ENCODE results near the gene TTC33. TPM values are rescaled to one million over a fixed set of nuclear protein-coding genes. Genes with fewer than 3 reads are reported as not detected.

TTC33 gene
- total and polyA plus RNA-seq, 2 donors (not counting 1 experiment from before 2014, with no cell fraction given), result 2.1 to 15.8 TPM

DNA sequence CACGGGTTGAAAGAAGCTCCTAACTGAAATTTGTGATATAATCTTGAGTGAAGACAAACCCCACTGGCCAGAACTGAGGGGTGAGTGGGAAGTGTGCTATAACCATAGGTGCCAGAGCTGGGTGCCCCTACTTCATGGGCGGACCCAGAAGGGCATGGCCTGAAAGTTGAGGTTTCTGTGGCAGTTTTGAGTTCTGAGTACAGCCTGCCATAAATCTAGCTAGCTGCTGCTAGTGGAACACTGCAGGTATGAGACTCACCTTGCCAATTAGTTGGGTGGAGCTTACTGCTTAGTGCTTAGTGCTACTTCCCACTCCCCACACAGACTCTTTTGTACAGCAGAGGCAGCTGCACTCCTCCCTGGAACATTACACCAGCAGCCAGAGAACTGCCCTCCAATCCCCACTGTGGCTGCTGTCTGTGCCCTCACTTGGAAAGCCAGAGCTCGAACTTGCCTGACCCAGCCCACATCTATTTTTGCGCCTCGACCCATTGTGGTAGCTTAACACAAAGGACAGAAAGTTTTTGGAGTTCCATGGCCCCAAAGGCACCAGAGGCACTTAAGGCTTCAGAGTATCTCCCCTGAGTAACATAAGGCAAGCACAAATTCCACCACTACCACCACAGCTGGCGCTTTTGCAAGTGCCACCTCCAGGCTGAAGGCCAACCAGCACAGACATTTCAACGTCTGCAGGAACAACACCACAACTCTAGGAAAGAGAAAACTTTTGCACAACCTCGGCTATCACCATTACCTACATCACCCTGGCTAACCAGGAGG lies 103.1 kb downstream of the TTC33 start:
- H3K27me3 ChIP-seq (replicated peaks in 1 of 4; ENCODE audit: control extremely low read depth in 1 of 4, control insufficient read depth in 3 of 4, insufficient read depth in 4 of 4, low read length in 3 of 4), result no peaks in the 10 kb centered on the region
- no peak overlapping the region for H3K4me3 Mint-ChIP-seq
- H3K9ac ChIP-seq (ENCODE audit: low read length), result no peak overlapping the region
- no peak overlapping the region for H3K4me3 ChIP-seq (ENCODE audit: control extremely low read depth in 1 of 5, extremely low read depth in 1 of 5, insufficient read depth in 1 of 5, low read depth in 2 of 5, low read length in 4 of 5)
- peak overlapping the region; percentile 16 for H3K27ac Mint-ChIP-seq
- no peak for ATAC-seq (ENCODE audit: low read depth)
- ChIA-PET POLR2A (no interaction called here), CTCF (no interaction called here)
- H3K9me3 Mint-ChIP-seq (ENCODE audit: insufficient read depth), result no peaks in the 10 kb centered on the region
- TF ChIP-seq, protein P1, sequence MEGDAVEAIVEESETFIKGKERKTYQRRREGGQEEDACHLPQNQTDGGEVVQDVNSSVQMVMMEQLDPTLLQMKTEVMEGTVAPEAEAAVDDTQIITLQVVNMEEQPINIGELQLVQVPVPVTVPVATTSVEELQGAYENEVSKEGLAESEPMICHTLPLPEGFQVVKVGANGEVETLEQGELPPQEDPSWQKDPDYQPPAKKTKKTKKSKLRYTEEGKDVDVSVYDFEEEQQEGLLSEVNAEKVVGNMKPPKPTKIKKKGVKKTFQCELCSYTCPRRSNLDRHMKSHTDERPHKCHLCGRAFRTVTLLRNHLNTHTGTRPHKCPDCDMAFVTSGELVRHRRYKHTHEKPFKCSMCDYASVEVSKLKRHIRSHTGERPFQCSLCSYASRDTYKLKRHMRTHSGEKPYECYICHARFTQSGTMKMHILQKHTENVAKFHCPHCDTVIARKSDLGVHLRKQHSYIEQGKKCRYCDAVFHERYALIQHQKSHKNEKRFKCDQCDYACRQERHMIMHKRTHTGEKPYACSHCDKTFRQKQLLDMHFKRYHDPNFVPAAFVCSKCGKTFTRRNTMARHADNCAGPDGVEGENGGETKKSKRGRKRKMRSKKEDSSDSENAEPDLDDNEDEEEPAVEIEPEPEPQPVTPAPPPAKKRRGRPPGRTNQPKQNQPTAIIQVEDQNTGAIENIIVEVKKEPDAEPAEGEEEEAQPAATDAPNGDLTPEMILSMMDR (IDR thresholded peaks at IDR 0.05), result no peak
- TF ChIP-seq EZH2 (IDR thresholded peaks at IDR 0.05; ENCODE audit: borderline replicate concordance, insufficient read depth, low read depth, low read length, poor library complexity, severe bottlenecking), result no peak
- DNase-seq, result no peak
- H3K4me2 ChIP-seq (replicated peaks; ENCODE audit: low read depth, low read length, poor library complexity, severe bottlenecking), result peak overlapping the region; percentile 44
- H3K4me1 ChIP-seq (ENCODE audit: control insufficient read depth in 2 of 2, insufficient read depth in 2 of 2, low read length in 2 of 2), result peaks cover 27 to 30% of the 10 kb centered on the region in 2 donors
- H2AFZ ChIP-seq (ENCODE audit: insufficient read depth, low read depth, low read length, poor library complexity, severe bottlenecking), result peak overlapping the region; percentile 18
- H3K79me2 ChIP-seq (ENCODE audit: control insufficient read depth, insufficient read depth, low read length), result no peaks in the 10 kb centered on the region
- peaks cover 0 to 1% (median 0%) of the 10 kb centered on the region in 3 donors for H3K9me3 ChIP-seq (ENCODE audit: control extremely low read depth in 1 of 3, control insufficient read depth in 2 of 3, insufficient read depth in 1 of 3, low read length in 2 of 3)
- H3K4me1 Mint-ChIP-seq, result peaks cover 40% of the 10 kb centered on the region
- no peaks in the 10 kb centered on the region for H3K27me3 Mint-ChIP-seq
- intact Hi-C loops (cut with micrococcal nuclease), result no loop called here
- H3K27ac ChIP-seq (ENCODE audit: low read length in 2 of 2), result no peak overlapping the region
- H3K36me3 ChIP-seq (replicated peaks in 1 of 2; ENCODE audit: control extremely low read depth in 1 of 2, control insufficient read depth in 1 of 2, extremely low read depth in 1 of 2, insufficient read depth in 2 of 2, low read length in 1 of 2), result no peaks in the 10 kb centered on the region
- WGBS (ENCODE audit: insufficient coverage), result 64% methylated on average over 7 of the region's 8 CpGs
- no peaks in the 10 kb centered on the region for H4K20me1 ChIP-seq (ENCODE audit: control insufficient read depth, insufficient read depth, low read length, poor library complexity, severe bottlenecking)

DNA sequence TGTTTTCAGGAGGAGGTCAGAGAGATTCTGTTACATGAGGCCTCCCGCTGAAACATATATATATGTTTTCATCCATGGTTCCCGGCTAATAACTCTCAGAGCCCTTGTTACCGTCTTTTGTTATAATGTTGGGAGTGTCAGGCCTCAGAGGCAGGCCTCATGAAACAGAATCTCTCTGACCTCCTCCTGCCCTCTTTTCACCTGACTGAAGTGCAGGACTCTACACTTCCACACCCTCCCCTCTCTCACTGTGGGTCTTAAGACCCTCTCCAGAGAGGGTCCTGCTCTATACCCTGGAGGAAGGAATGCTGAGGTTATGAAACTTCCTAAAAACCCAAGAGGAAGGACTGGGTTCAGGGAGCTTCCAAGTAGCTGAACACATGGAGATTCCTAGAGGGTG lies 104.6 kb downstream of the TTC33 start:
- Histone ChIP-seq H3K79me2 (ENCODE audit: control insufficient read depth, insufficient read depth, low read length) (no peaks in the 10 kb centered on the region), H3K9ac (ENCODE audit: low read length) (no peak overlapping the region), H3K4me3 (ENCODE audit: control extremely low read depth in 1 of 5, extremely low read depth in 1 of 5, insufficient read depth in 1 of 5, low read depth in 2 of 5, low read length in 4 of 5) (no peak overlapping the region), H3K36me3 (replicated peaks in 1 of 2; ENCODE audit: control extremely low read depth in 1 of 2, control insufficient read depth in 1 of 2, extremely low read depth in 1 of 2, insufficient read depth in 2 of 2, low read length in 1 of 2) (no peaks in the 10 kb centered on the region), H3K4me2 (replicated peaks; ENCODE audit: low read depth, low read length, poor library complexity, severe bottlenecking) (no peak overlapping the region), H4K20me1 (ENCODE audit: control insufficient read depth, insufficient read depth, low read length, poor library complexity, severe bottlenecking) (no peaks in the 10 kb centered on the region), H3K9me3 (ENCODE audit: control extremely low read depth in 1 of 3, control insufficient read depth in 2 of 3, insufficient read depth in 1 of 3, low read length in 2 of 3) (peaks cover 0 to 1% (median 0%) of the 10 kb centered on the region in 3 donors), H3K4me1 (ENCODE audit: control insufficient read depth in 2 of 2, insufficient read depth in 2 of 2, low read length in 2 of 2) (peaks cover 27 to 30% of the 10 kb centered on the region in 2 donors), H2AFZ (ENCODE audit: insufficient read depth, low read depth, low read length, poor library complexity, severe bottlenecking) (no peak overlapping the region), H3K27me3 (replicated peaks in 1 of 4; ENCODE audit: control extremely low read depth in 1 of 4, control insufficient read depth in 3 of 4, insufficient read depth in 4 of 4, low read length in 3 of 4) (no peaks in the 10 kb centered on the region), H3K27ac (ENCODE audit: low read length in 2 of 2) (no peak overlapping the region)
- CTCF ChIA-PET, result no interaction called here
- intact Hi-C loops (cut with micrococcal nuclease), result no loop called here
- WGBS (ENCODE audit: insufficient coverage), result 100% methylated on average over 1 of the region's 3 CpGs
- H3K27ac Mint-ChIP-seq, result no peak overlapping the region
- POLR2A ChIA-PET, result no interaction called here
- H3K9me3 Mint-ChIP-seq (ENCODE audit: insufficient read depth), result no peaks in the 10 kb centered on the region
- no peaks in the 10 kb centered on the region for H3K27me3 Mint-ChIP-seq
- TF ChIP-seq, protein P1 (IDR thresholded peaks at IDR 0.05), result no peak
- TF ChIP-seq EZH2 (IDR thresholded peaks at IDR 0.05; ENCODE audit: borderline replicate concordance, insufficient read depth, low read depth, low read length, poor library complexity, severe bottlenecking), result no peak
- H3K4me1 Mint-ChIP-seq, result peaks cover 40% of the 10 kb centered on the region
- DNase-seq, result no peak
- H3K4me3 Mint-ChIP-seq, result no peak overlapping the region
- no peak for ATAC-seq (ENCODE audit: low read depth)
